GM12801 (cell line): ENCODE results near the gene PTPN21.

ENCODE experiments used
- CTCF ChIP-seq: IDR thresholded peaks from one replicate; pipeline ENCODE4 v1.5.1; 2011; ENCODE audit warnings: control low read depth; ENCODE audit not compliant: insufficient read length; ENCODE audit errors: extremely low read depth

Gene PTPN21

DNA sequence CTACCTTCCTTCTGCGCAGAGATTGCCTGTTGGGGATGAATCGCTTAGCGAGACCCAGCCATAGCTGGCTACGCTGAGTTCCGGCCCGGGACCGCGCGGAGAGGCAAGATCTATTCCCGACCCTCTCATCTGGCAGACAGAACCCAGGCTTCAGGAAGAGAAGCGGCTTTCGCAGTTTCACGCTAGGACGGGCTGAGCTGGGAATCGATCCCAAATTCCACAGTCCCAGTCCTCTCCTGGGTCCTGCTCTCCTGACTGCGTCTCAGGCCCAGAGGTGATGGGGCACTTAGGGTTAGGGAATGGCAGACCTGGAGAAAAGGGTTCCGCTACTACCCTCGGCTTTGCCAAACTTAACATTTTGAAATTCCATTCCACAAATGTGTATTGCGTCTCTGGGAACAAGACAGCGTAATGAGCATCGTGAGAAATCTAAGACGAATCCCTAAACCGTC, 2.8 kb downstream of the PTPN21 start:
- no peak for TF ChIP-seq CTCF

DNA sequence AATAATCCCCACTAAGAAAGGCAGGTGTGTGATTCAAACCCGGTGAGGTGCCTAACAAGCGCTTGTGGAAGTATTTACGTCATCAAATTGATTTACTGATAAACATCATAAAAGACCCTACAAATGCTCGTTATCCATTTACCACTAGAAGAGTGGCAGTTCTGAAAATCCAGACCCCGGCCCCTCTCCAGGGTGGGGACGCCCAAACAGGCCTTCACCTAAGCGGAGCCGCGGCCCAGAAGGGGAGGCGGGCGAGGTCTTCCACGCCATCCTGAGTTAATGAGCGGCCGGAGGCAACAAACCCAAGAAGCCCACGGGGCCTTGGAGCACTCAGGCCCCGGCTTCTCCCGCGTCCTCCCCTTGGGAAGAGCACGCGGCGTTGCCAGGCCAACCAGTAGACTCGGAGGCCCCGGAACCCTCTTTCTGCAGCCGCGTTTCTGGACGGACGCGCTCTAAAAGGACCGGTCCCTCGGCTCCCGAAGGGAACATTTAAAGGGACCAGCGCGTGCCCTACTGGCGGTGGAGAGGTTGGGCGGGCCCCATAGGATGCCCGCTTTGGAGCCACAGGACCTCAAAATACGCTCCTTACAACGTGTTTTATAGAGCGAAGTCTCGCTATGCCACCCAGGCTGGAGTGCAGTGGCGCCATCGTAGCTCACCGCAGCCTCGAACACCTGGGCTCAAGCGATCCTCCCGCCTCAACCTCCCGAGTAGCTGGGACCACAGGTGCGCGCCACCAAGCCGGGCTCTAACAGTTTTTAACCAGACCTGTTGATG, 3.5 kb downstream of the PTPN21 start:
- TF ChIP-seq CTCF = no peak

GRCh38 chr14:88550078-88550477, 4.7 kb downstream of the PTPN21 start:
- TF ChIP-seq CTCF = no peak

DNA sequence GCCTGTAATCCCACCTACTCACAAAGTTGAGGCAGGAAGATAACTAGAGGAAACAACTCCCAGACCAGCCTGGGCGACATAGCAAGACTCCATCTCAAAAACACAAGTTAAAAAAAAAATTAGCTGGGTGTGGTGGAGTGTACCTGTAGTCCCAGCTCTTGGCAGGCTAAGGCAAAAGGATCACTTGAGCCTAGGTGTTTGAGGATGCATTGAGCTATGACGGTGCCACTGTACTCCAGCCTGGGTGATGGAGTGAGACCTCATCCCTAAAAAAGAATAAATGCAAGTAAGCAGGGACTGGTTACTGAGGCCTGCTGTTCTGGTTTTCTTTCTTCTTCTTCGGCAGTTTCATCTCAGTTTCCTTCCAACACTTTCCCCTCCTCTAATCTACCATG, 7.4 kb downstream of the PTPN21 start:
- no peak for TF ChIP-seq CTCF

- no peak for TF ChIP-seq CTCF
Measured at GRCh38 chr14:88546621-88547385, 8.0 kb downstream of the PTPN21 start.

- no peak for TF ChIP-seq CTCF
Measured at GRCh38 chr14:88545256-88545655, 9.6 kb downstream of the PTPN21 start.

DNA sequence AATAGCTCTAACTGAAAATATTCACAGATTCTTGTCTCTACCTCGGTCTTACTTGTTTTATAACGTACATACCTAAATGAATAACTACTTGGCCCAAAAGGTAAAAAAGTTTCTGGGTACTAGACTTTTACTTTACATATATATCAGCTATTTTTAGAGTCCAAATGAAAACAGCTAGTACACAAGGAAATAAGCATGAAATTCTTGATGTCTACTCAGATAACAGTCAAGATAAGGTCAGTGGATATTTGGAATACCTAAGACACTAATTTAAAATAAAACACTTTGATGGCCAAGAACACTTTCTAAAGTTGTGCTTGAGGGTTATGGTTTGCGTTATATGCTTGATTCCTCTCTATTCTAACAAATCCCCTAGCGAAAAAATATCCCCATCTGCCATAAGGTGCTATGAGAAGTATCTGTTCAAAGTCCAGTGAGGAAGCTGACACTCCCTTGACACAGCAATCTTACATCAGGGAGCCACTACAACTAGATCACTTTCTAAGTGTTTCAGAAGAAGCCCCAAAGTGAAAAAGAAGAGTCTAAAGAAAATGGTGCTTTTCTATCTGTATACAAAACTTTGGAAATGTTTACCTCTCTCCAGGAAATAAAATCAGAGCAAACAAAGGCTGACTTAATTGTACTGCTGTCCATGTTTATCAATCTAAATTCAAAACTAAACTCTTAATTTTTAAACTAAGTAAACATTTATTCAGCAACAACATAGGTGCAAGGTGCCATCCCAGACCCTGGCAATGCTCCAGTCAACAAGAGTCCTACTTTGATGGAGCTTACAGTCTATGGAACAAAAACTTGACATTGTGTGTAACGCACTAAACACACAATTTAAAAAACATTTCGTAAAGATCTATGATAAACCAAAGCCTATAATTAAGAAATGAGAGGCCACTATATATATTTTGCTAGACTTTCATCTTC, 11.7 kb downstream of the PTPN21 start:
- TF ChIP-seq CTCF = no peak
